Measurements from ENCODE around the gene GPD1. TPM values are rescaled to one million over a fixed set of nuclear protein-coding genes. Genes with fewer than 3 reads are reported as not detected.

Gene GPD1
- total RNA-seq, result 28.3 TPM

GRCh38 chr12:50103767-50104321 is at the start of gene GPD1:
GPD1 (plus strand) TSS chr12:50104008; CDS start chr12:50104051, 43 bp downstream.

GRCh38 chr12:50057000-50057841 is 46.6 kb upstream of the GPD1 start, which contains the start of gene ASIC1:
ASIC1 (plus strand) TSS chr12:50057596; CDS start chr12:50058767, 1,171 bp downstream.

GRCh38 chr12:50084775-50085614 is 18.8 kb upstream of the GPD1 start, which contains the start of gene SMARCD1:
SMARCD1 (plus strand) TSS chr12:50085342; CDS start chr12:50085370, 28 bp downstream.

GRCh38 chr12:50111693-50112455 is 8.1 kb downstream of the GPD1 start, which contains the start of gene COX14:
COX14 (plus strand) TSS chr12:50112236; CDS start chr12:50120044, 7,808 bp downstream.

Other genes with a start within 250 kb of the GPD1 start
- gene FAIM2, start 200.1 kb upstream of the GPD1 start, total RNA-seq, result 26.3 TPM
- gene AQP2, start 153.3 kb upstream of the GPD1 start, total RNA-seq, result not detected
- 82.5 TPM for gene AQP5, start 142.1 kb upstream of the GPD1 start, total RNA-seq
- gene AQP6, start 131.1 kb upstream of the GPD1 start, total RNA-seq, result 1.9 TPM
- 49.2 TPM for gene RACGAP1, start 78.5 kb upstream of the GPD1 start, total RNA-seq
- gene ASIC1, start 46.4 kb upstream of the GPD1 start, total RNA-seq, result 8.0 TPM
- 115 TPM for gene SMARCD1, start 18.7 kb upstream of the GPD1 start, total RNA-seq
- 23.0 TPM for gene COX14, start 8.2 kb downstream of the GPD1 start, total RNA-seq
- gene CERS5, start 63.4 kb downstream of the GPD1 start, total RNA-seq, result 54.8 TPM
- gene LIMA1, start 179.5 kb downstream of the GPD1 start, total RNA-seq, result 66.3 TPM